NK-92 (cell line): ENCODE data around the gene TCEAL6.
"Not testable (repeated sequence)": the region's sequence is repeated elsewhere in the genome, so short reads cannot be mapped to it uniquely, and the experiment has no call there.

ENCODE experiments used
- DNase-seq: peaks from one replicate; lab custom pipeline; 2025; ENCODE audit not compliant: unreplicated experiment; lab: John Stamatoyannopoulos, UW

TCEAL6 gene

GRCh38 chrX:102142274-102142673 is at the start of gene TCEAL6:
Gene TCEAL6 (minus strand): TSS chrX:102142481.
- DNase-seq = not testable (repeated sequence)

- no peak for DNase-seq
Observed at GRCh38 chrX:102185967-102186720, 43.9 kb upstream of the TCEAL6 start.

- no peak for DNase-seq
Observed at GRCh38 chrX:102155806-102156179, 13.5 kb upstream of the TCEAL6 start, which contains the start of gene BEX5. Gene BEX5 (minus strand): TSS chrX:102155977. CDS start chrX:102154265, 1,712 bp downstream.

DNA sequence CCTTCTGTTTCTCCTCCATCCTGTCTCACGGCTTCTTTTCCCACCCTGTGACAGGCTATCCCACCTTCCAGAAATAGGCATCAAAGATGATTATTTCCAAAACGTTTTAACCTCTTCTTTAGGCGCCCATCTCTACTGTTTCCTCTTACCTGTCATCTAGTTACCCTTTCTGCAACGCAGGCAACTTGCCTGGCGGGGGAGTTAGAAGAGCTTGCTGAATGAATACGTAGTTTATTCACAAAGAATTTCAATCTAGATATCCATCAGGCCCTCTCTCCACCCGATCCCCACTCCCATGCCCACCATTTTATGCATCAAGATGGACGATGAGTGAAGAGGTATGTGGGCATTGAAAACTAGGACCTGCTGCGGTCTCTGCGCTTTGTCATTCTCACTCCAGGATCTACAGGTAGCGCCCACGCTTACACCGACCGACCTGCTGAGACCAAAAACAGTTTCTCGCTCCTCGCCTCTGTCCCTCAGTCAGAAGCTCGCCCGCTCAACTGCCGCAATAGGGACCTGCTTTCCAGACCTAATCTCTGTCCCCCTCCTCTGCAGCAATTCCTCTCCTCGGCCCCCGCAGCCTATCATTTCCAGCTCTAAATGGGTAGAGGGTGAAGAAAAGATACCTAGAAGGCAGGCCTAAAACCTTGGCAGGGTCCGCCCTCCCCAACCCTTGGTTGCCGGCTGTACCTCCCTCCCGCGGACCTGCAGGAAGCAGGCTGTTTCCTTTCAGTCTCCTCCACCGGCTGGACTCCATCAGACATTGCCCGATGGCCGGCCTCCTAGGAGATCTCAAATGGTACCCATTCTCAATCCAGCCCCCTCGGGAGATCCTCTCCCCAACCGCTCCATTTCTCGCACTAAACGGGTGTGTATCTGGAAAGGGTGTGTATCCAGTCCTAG is 12.9 kb upstream of the TCEAL6 start:
- no peak for DNase-seq

- DNase-seq = no peak
Observed at GRCh38 chrX:102154218-102154860, 12.1 kb upstream of the TCEAL6 start.

DNA sequence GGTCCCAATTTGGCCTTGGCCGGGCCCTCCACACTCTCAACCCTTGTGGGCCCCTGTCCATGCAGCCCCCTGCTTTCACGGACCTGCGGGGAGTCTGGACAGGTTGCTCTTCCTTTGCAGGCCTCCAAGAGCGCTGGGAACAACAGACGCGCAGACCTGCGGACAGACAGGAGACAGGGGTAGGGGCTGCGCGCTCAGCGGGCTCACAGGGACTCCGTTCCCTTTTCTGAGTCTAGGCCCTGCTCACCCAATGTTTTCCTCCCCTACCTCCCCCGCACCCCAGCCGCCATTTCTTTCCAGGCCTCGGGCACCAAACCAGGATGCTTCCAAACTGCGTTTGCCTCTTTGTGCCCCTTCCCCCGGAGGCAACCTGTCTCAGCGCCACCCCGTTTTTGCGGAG is 650 bp downstream of the TCEAL6 start:
- DNase-seq = not testable (repeated sequence)

DNA sequence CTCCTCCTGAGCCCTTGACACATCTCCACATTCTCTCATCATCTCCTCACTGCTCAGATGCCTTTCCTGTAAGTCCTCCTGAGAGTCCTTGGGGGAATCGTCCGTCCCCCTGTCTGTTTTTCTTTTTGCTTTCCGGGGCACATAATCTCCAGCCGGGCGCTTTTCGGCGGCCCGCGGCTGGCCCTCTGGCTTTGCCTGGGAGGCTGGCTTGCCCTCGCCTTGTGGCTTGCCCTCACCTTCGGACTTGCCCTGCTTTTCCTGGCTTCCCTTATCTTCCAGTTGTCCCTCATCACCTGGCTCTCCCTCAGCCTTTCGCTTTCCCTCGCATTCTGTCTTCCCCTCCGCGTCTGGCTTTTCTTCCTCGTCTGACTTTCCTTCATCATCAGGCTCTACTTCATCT is 1.4 kb downstream of the TCEAL6 start:
- not testable (repeated sequence) for DNase-seq

GRCh38 chrX:102138064-102138463 is 4.2 kb downstream of the TCEAL6 start:
- no peak for DNase-seq

DNA sequence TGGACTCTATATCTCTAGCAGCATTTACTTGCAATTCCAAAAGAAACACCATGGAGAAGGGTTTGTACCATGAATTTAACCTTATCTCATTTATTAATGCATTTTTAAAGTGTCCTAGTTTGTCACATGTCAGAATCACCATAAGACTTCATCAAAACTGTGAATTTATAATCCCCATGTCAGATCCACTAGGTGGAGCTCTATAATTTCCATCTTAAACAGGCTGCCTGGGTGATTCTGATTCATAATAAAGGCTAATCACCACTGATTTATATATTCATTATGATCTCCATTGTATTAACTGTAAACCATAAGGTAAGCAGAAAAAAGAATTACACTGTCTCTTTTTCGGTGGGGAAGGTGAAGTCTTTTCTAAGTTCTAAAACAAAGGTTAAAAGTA is 12.8 kb downstream of the TCEAL6 start:
- DNase-seq = no peak

DNA sequence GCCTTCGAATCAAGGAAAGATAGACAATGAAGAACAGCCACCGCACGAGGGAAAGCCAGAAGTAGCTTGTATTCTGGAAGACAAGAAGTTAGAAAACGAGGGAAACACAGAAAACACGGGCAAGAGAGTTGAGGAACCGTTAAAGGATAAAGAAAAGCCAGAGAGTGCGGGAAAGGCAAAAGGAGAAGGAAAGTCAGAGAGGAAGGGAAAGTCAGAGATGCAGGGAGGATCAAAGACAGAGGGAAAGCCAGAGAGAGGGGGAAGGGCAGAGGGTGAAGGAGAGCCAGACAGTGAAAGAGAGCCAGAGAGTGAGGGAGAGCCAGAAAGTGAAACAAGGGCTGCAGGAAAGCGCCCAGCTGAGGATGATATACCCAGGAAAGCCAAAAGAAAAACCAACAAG is 15.4 kb downstream of the TCEAL6 start:
- DNase-seq = no peak

DNA sequence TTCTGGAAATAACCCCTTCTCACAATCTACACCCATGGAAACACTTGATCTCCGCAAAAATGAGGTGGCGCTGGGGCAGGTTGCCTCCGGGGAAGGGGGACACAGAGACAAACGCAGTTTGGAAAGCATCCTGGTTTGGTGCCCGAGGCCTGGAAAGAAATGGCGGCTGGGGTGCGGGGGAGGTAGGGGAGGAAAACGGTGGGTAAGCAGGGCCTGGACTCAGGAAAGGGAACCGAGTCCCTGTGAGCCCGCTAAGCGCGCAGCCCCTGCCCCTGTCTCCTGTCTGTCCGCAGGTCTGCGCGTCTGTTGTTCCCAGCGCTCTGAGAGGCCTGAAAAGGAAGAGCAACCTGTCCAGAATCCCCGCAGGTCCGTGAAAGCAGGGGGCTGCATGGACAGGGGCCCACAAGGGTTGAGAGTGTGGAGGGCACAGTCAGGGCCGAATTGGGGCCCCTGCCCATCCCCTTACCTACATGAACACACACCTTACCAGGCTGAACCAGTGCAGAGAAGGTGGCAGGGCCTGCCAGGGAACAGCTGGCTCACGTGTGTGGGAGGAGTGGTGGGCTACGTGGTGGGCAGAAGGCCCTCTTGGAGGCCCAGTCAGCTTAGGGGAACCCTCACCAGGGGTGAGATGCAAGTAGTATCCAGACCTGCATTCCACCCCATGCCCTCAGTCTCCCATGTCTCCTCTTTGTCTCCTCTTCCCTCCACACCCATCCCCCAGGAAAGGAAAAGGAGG is 16.0 kb downstream of the TCEAL6 start:
- not testable (repeated sequence) for DNase-seq

GRCh38 chrX:102125436-102125835 is 16.8 kb downstream of the TCEAL6 start, which contains the start of gene TCEAL2:
Gene TCEAL2 (plus strand): TSS chrX:102125679. CDS start chrX:102126831, 1,152 bp downstream.
- DNase-seq = not testable (repeated sequence)

DNA sequence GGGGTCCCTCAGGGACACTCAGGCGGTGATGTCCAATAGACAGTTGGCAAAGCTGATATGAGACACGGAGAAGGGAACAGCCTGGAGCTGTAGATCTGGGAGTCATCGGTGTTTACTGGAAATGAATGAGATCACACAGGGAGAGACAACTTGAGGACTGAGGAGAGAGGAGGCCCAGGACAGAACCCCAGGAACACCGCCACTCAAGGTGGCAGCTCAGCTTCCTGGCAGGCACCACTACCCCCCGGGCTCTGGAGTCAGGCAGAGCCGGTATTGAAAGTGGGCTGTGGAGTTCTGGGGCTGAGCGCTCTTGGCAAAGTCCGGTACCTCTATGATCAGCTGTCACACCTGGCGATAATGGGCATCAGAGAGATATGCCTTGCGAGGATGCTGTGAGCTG is 17.3 kb downstream of the TCEAL6 start:
- DNase-seq = not testable (repeated sequence)

GRCh38 chrX:102115748-102116147 is 26.5 kb downstream of the TCEAL6 start:
- no peak for DNase-seq

GRCh38 chrX:102113367-102113766 is 28.9 kb downstream of the TCEAL6 start:
- no peak for DNase-seq
